Kidney epithelial cell (primary cell): ENCODE data around the gene CCR2. TPM values are rescaled to one million over a fixed set of nuclear protein-coding genes. Genes with fewer than 3 reads are reported as not detected.

Experiments used
- DNase-seq: peaks from one replicate; pipeline ENCODE4 v3.0.0-alpha.2; 2010; ENCODE audit warnings: low read depth
- H3K27me3 ChIP-seq: 2 replicates; pipeline ENCODE4 v1.6.0; 2011; ENCODE audit warnings: low read length; ENCODE audit not compliant: control insufficient read depth, insufficient read depth
- H3K36me3 ChIP-seq: 2 replicates; pipeline ENCODE4 v1.5.1; 2011; ENCODE audit warnings: low read length; ENCODE audit not compliant: control insufficient read depth, insufficient read depth
- H3K4me3 ChIP-seq: 2 replicates; pipeline ENCODE4 v1.5.1; 2011; ENCODE audit warnings: low read depth, mild to moderate bottlenecking, control low read depth, low read length
- CTCF ChIP-seq: IDR thresholded peaks from 2 replicates; pipeline ENCODE4 v1.5.1; 2011; ENCODE audit warnings: mild to moderate bottlenecking, moderate library complexity, low read length, control low read depth, inconsistent platforms; ENCODE audit not compliant: insufficient read depth, poor library complexity, severe bottlenecking
- total RNA-seq: library from RNA; depleted of rRNA; stranded (reverse); fragments of >200 nt; gene quantifications from 2 replicates; pipeline ENCODE4 v1.2.3, GENCODE V29; 2015

Gene CCR2
- total RNA-seq, 1 donor from 2014 or later: not detected

DNA sequence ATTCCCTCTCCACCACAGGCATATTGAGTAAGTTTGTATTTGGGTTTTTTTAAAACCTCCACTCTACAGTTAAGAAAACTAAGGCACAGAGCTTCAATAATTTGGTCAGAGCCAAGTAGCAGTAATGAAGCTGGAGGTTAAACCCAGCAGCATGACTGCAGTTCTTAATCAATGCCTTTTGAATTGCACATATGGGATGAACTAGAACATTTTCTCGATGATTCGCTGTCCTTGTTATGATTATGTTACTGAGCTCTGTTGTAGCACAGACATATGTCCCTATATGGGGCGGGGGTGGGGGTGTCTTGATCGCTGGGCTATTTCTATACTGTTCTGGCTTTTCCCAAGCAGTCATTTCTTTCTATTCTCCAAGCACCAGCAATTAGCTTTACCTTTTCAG lies 15.2 kb downstream of the CCR2 start:
- no peak for TF ChIP-seq CTCF
- no peak for DNase-seq
- Histone ChIP-seq H3K27me3 (peaks cover 8% of the 10 kb centered on the region), H3K4me3 (no peak overlapping the region), H3K36me3 (no peaks in the 10 kb centered on the region)

DNA sequence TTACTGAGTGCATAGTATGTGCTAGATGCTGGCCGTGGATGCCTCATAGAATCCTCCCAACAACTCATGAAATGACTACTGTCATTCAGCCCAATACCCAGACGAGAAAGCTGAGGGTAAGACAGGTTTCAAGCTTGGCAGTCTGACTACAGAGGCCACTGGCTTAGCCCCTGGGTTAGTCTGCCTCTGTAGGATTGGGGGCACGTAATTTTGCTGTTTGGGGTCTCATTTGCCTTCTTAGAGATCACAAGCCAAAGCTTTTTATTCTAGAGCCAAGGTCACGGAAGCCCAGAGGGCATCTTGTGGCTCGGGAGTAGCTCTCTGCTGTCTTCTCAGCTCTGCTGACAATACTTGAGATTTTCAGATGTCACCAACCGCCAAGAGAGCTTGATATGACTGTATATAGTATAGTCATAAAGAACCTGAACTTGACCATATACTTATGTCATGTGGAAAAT lies 15.8 kb downstream of the CCR2 start:
- no peak overlapping the region for H3K4me3 ChIP-seq
- H3K27me3 ChIP-seq: peaks cover 12% of the 10 kb centered on the region
- H3K36me3 ChIP-seq: no peaks in the 10 kb centered on the region
- DNase-seq: no peak
- TF ChIP-seq CTCF: no peak

GRCh38 chr3:46370839-46371518 lies 17.1 kb downstream of the CCR2 start, which contains the start of gene CCR5:
TSS of gene CCR5 (plus strand) at chr3:46370946. CDS start at chr3:46372903, 1,957 bp downstream.
- peaks cover 12% of the 10 kb centered on the region for H3K27me3 ChIP-seq
- no peak for DNase-seq
- H3K4me3 ChIP-seq: no peak within 1 kb of the TSS

GRCh38 chr3:46371519-46372340 lies 17.8 kb downstream of the CCR2 start:
- Histone ChIP-seq H3K27me3 (peaks cover 9% of the 10 kb centered on the region), H3K4me3 (no peak overlapping the region), H3K36me3 (no peaks in the 10 kb centered on the region)
- no peak for TF ChIP-seq CTCF
- DNase-seq: no peak

More at GRCh38 chr3:46370839-46371518, 17.1 kb downstream of the CCR2 start, which contains the start of gene CCR5:
- TF ChIP-seq CTCF: no peak
- no peaks in the 10 kb centered on the region for H3K36me3 ChIP-seq

GRCh38 chr3:46372492-46373359 lies 18.8 kb downstream of the CCR2 start:
- DNase-seq: no peak
- TF ChIP-seq CTCF: peak; percentile 67
- Histone ChIP-seq H3K27me3 (peaks cover 9% of the 10 kb centered on the region), H3K36me3 (no peaks in the 10 kb centered on the region), H3K4me3 (no peak overlapping the region)
